IPS-18c (cell line): ENCODE results near the gene IFNK.
"Not testable (repeated sequence)": the region's sequence is repeated elsewhere in the genome, so short reads cannot be mapped to it uniquely, and the experiment has no call there.

ENCODE experiments used
- H3K4me3 ChIP-seq: 2 replicates; pipeline ENCODE4 v1.7.0; 2013; ENCODE audit warnings: low read depth, mild to moderate bottlenecking, low read length, moderate library complexity; ENCODE audit not compliant: insufficient read depth
- H3K9me3 ChIP-seq: one replicate; pipeline ENCODE4 v1.6.1; 2013; ENCODE audit warnings: mild to moderate bottlenecking, low read length, moderate library complexity; ENCODE audit not compliant: control insufficient read depth, insufficient read depth

Gene IFNK

DNA sequence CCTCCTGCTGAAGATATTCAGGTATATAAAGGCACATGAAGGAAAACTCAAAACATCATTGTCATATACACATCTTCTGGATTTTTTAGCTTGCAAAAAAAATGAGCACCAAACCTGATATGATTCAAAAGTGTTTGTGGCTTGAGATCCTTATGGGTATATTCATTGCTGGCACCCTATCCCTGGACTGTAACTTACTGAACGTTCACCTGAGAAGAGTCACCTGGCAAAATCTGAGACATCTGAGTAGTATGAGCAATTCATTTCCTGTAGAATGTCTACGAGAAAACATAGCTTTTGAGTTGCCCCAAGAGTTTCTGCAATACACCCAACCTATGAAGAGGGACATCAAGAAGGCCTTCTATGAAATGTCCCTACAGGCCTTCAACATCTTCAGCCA lies at the start of gene IFNK:
TSS of gene IFNK (plus strand) at position 55 of the 400 bp plus-strand sequence. CDS start at position 102, 47 bp downstream.
- no peaks in the 10 kb centered on the region for H3K9me3 ChIP-seq
- H3K4me3 ChIP-seq: no peak within 1 kb of the TSS

- Histone ChIP-seq H3K9me3 (no peaks in the 10 kb centered on the region), H3K4me3 (no peak overlapping the region)
Measured at GRCh38 chr9:27474305-27474704, 49.8 kb upstream of the IFNK start.

GRCh38 chr9:27475057-27475595 lies 49.0 kb upstream of the IFNK start:
- peaks cover 4% of the 10 kb centered on the region for H3K9me3 ChIP-seq
- no peak overlapping the region for H3K4me3 ChIP-seq

DNA sequence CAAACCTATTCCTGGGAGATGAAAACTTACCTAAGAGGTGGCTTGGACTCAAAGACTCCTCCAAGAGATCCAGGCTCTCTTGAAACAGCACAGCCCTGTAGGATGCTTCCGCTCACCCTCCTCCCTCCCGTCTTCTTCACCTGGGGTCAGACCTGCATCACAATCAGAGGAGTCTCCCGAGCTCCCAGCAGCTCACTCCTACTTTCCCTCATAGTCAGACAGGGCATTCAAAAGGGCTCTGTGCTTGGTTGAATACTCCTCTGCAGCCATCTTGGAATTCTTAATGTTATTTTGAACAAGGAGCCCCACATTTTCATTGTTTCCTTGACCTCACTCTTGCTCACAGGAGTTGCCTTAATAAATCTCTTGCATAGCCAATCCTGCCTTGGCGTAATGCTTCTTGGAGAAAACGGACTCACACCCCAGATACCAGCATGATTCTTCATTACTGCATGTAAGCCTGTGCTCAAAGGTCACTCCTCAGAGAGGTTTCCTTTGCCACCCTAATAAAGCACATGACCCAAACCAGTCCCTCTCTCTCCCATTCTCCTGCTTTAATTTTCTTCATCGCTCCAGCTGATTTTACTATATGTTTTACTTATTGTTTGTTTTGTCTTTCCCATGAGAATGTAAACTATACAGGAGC lies 47.1 kb upstream of the IFNK start:
- Histone ChIP-seq H3K4me3 (no peak overlapping the region), H3K9me3 (peaks cover 4% of the 10 kb centered on the region)

DNA sequence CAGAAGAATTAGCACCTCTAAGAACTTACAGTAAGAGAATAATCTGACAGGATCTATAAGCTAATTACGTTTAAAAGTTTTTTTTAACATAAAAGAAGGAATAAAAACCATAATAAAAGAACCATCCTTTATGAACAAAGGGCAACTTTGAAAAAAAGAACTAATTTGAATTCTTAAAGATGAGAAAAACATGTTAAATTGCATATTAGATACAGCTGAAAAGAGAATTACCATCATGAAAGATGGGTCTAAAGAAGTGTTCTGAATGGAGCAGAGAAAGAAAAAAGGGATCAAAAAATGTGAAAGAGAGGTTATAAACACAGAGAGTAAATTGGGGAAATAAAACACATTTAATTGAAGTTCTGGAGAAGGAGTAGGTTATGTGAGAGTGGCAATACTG lies 45.8 kb upstream of the IFNK start:
- Histone ChIP-seq H3K9me3 (peaks cover 4% of the 10 kb centered on the region), H3K4me3 (no peak overlapping the region)

- H3K4me3 ChIP-seq: no peak overlapping the region
- H3K9me3 ChIP-seq: peaks cover 4% of the 10 kb centered on the region
Measured at GRCh38 chr9:27482709-27483108, 41.4 kb upstream of the IFNK start.

DNA sequence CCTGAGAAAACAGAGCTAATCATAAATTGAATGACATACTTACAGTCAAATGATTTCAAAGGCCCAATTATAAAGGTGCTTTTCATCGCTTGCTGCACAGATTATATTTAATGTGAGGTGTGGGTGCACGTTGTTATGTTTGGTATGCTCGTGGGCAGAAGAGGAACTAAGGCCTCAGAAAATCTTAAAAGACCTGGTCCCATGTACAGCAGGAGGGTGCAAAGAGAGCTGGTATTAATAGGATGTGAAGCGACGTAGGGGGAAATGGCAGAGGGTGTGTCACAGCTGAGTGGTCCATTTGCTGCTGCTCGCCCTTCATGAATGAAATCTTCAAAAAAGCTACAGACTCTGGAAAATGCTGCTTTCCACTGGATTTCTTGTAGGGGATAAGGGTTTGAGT lies 40.5 kb upstream of the IFNK start:
- peaks cover 4% of the 10 kb centered on the region for H3K9me3 ChIP-seq
- no peak overlapping the region for H3K4me3 ChIP-seq

DNA sequence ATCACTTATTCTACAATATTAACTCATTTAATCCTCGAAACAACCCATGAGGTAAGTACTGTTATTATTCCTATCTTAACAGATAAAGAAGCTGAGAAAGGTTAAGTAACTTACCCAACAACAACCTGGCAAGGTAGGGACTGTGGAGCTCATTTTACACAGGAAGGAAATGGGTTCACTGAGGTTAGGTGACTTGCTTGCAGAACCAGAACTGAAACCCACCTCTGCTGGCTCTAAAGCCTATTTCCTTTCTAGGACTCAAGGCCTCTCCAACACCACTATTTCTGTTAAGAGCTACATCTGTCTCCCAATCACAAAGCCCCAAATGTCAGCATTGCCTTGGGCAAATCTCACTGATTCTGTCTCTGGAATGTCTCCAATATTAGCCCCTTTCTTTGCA lies 38.9 kb upstream of the IFNK start:
- no peaks in the 10 kb centered on the region for H3K9me3 ChIP-seq
- no peak overlapping the region for H3K4me3 ChIP-seq

DNA sequence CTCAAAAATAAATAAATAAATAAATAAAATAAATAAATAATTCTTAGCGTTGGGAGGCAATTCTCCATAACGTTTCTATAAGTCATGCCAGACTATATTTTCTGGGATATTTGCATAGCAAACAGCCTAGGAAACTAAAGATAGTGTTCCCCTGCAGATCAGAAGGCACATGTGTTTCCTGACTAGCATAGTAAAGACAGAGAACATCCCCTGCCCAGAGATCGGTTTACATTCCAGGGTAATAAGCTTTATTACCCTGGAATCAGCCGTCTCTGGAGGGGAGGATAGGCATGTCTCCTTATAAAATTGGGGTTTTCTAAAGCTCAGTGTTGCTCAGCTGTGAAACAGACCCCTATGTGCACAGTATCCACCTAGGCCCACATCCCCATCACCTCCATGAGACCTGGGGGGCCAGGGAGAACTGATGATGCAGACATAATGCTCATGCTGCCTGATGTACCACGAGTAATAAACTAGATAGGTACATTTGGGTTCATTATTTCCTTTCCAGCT lies 36.9 kb upstream of the IFNK start:
- no peak overlapping the region for H3K4me3 ChIP-seq
- no peaks in the 10 kb centered on the region for H3K9me3 ChIP-seq

- Histone ChIP-seq H3K4me3 (no peak overlapping the region), H3K9me3 (no peaks in the 10 kb centered on the region)
Measured at GRCh38 chr9:27487927-27488326, 36.2 kb upstream of the IFNK start.

- H3K4me3 ChIP-seq: no peak overlapping the region
- H3K9me3 ChIP-seq: no peaks in the 10 kb centered on the region
Measured at GRCh38 chr9:27489087-27489876, 34.8 kb upstream of the IFNK start.

GRCh38 chr9:27491154-27491553 lies 32.9 kb upstream of the IFNK start:
- no peak overlapping the region for H3K4me3 ChIP-seq
- no peaks in the 10 kb centered on the region for H3K9me3 ChIP-seq

GRCh38 chr9:27495480-27496134 lies 28.5 kb upstream of the IFNK start:
- no peak overlapping the region; the same call in 1 of the 2 replicates for H3K4me3 ChIP-seq

GRCh38 chr9:27496135-27496504 lies 28.0 kb upstream of the IFNK start:
- H3K4me3 ChIP-seq: no peak overlapping the region

More at GRCh38 chr9:27495480-27496134, 28.5 kb upstream of the IFNK start:
- H3K9me3 ChIP-seq: no peaks in the 10 kb centered on the region

GRCh38 chr9:27497883-27498417 lies 26.1 kb upstream of the IFNK start:
- Histone ChIP-seq H3K4me3 (0 out of 2 replicates have a peak overlapping the region, but pooled peaks have one; percentile 2), H3K9me3 (no peaks in the 10 kb centered on the region)

More at GRCh38 chr9:27496135-27496504, 28.0 kb upstream of the IFNK start:
- no peaks in the 10 kb centered on the region for H3K9me3 ChIP-seq

DNA sequence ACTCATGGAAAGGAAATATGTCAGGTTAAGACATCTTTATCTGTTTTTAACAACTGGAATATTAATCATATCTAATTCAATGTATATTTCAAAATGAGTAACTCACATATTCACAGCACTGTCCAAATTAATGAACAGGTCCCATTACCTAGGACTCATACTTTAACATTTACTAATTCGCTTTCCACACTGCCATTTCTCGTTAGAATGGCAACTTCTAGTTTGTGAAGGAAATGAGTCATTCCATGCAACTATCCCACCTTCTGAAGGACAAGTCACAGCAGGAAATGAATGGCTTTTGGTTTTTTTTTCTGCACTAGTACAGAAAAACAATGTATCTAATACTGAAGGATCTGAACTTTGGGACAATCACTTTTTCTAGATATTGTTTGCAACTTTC lies 24.6 kb upstream of the IFNK start:
- Histone ChIP-seq H3K9me3 (no peaks in the 10 kb centered on the region), H3K4me3 (no peak overlapping the region)

GRCh38 chr9:27500902-27501301 lies 23.2 kb upstream of the IFNK start:
- H3K9me3 ChIP-seq, H3K4me3 ChIP-seq: not testable (repeated sequence)
